Measurements from ENCODE around the gene EDAR.

- TF ChIP-seq, protein P1, sequence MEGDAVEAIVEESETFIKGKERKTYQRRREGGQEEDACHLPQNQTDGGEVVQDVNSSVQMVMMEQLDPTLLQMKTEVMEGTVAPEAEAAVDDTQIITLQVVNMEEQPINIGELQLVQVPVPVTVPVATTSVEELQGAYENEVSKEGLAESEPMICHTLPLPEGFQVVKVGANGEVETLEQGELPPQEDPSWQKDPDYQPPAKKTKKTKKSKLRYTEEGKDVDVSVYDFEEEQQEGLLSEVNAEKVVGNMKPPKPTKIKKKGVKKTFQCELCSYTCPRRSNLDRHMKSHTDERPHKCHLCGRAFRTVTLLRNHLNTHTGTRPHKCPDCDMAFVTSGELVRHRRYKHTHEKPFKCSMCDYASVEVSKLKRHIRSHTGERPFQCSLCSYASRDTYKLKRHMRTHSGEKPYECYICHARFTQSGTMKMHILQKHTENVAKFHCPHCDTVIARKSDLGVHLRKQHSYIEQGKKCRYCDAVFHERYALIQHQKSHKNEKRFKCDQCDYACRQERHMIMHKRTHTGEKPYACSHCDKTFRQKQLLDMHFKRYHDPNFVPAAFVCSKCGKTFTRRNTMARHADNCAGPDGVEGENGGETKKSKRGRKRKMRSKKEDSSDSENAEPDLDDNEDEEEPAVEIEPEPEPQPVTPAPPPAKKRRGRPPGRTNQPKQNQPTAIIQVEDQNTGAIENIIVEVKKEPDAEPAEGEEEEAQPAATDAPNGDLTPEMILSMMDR (IDR thresholded peaks at IDR 0.05) = no peak
- no peak for TF ChIP-seq POLR2A (IDR thresholded peaks at IDR 0.05)
These were observed 9.6 kb downstream of the EDAR start for GRCh38 chr2:108979461-108979860.

Data from stomach (tissue), 4 donors.